Trophoblast cell (in vitro differentiated cells and primary cell): ENCODE measurements around the gene PLA2G15.
A peak's percentile ranks its signal among the peaks of the same experiment; 100 is the strongest.

Experiments
- DNase-seq, 2 donors: peaks; one replicate each; pipeline ENCODE4 v3.0.0-alpha.2; 2016
- H2AFZ ChIP-seq: 2 replicates; pipeline ENCODE4 v1.6.1; 2013; ENCODE audit warnings: low read length, moderate library complexity, mild to moderate bottlenecking; ENCODE audit not compliant: insufficient read depth, poor library complexity
- H2AK5ac ChIP-seq: 2 replicates; pipeline ENCODE4 v1.6.1; 2013; ENCODE audit warnings: mild to moderate bottlenecking, low read length
- H2BK120ac ChIP-seq: 2 replicates; pipeline ENCODE4 v1.6.1; 2013; ENCODE audit warnings: low read length, mild to moderate bottlenecking, moderate library complexity; ENCODE audit not compliant: insufficient read depth, poor library complexity
- H2BK12ac ChIP-seq: 2 replicates; pipeline ENCODE4 v1.6.1; 2013; ENCODE audit warnings: mild to moderate bottlenecking, low read length, moderate library complexity
- H2BK5ac ChIP-seq: 2 replicates; pipeline ENCODE4 v1.6.1; 2013; ENCODE audit warnings: low read length, low read depth, moderate library complexity, mild to moderate bottlenecking; ENCODE audit not compliant: poor library complexity
- H3K14ac ChIP-seq: 2 replicates; pipeline ENCODE4 v1.6.1; 2013; ENCODE audit warnings: mild to moderate bottlenecking, low read length
- H3K18ac ChIP-seq: 2 replicates; pipeline ENCODE4 v1.6.1; 2013; ENCODE audit warnings: mild to moderate bottlenecking, low read length
- H3K23ac ChIP-seq: 2 replicates; pipeline ENCODE4 v1.6.1; 2013; ENCODE audit warnings: low read length
- H3K27ac ChIP-seq: 2 replicates; pipeline ENCODE4 v1.5.1; 2013; ENCODE audit warnings: low read depth, mild to moderate bottlenecking, inconsistent platforms, low read length, moderate library complexity
- H3K27me3 ChIP-seq: 2 replicates; pipeline ENCODE4 v1.6.1; 2013; ENCODE audit warnings: inconsistent platforms, mild to moderate bottlenecking, low read length, moderate library complexity; ENCODE audit not compliant: insufficient read depth
- H3K36me3 ChIP-seq, 2 experiments: 1 replicate in 1 of 2; 2 replicates in 1 of 2; pipeline ENCODE4 v1.6.1; 2013; ENCODE audit warnings: low read length in 2 of 2, mild to moderate bottlenecking in 2 of 2, moderate library complexity in 1 of 2; ENCODE audit not compliant: insufficient read depth in 2 of 2, control insufficient read depth in 1 of 2
- H3K4ac ChIP-seq: 2 replicates; pipeline ENCODE4 v1.6.1; 2013; ENCODE audit warnings: low read depth, mild to moderate bottlenecking, low read length, moderate library complexity
- H3K4me1 ChIP-seq, 2 experiments: 1 replicate in 1 of 2; 2 replicates in 1 of 2; pipeline ENCODE4 v1.6.1; 2013; ENCODE audit warnings: low read length in 2 of 2, mild to moderate bottlenecking in 2 of 2, moderate library complexity in 1 of 2; ENCODE audit not compliant: insufficient read depth in 2 of 2, control insufficient read depth in 1 of 2
- H3K4me2 ChIP-seq: 2 replicates; pipeline ENCODE4 v1.6.1; 2013; ENCODE audit warnings: inconsistent platforms, mild to moderate bottlenecking, low read length, moderate library complexity
- H3K4me3 ChIP-seq: 2 replicates; pipeline ENCODE4 v1.5.1; 2013; ENCODE audit warnings: mild to moderate bottlenecking, low read depth, low read length, inconsistent platforms
- H3K79me1 ChIP-seq: one replicate; pipeline ENCODE4 v1.6.1; 2013; ENCODE audit warnings: low read length
- H3K79me2 ChIP-seq: 2 replicates; pipeline ENCODE4 v1.6.1; 2013; ENCODE audit warnings: low read length, mild to moderate bottlenecking; ENCODE audit not compliant: control insufficient read depth, insufficient read depth, poor library complexity
- H3K9ac ChIP-seq: 2 replicates; pipeline ENCODE4 v1.6.1; 2013; ENCODE audit warnings: mild to moderate bottlenecking, low read length
- H3K9me3 ChIP-seq: 2 replicates; pipeline ENCODE4 v1.6.1; 2013; ENCODE audit warnings: low read depth, mild to moderate bottlenecking, control low read depth, inconsistent platforms, low read length; ENCODE audit not compliant: insufficient read depth
- H4K12ac ChIP-seq: 2 replicates; pipeline ENCODE4 v1.6.1; 2013; ENCODE audit warnings: low read depth, mild to moderate bottlenecking, low read length, moderate library complexity
- H4K8ac ChIP-seq: 2 replicates; pipeline ENCODE4 v1.6.1; 2013; ENCODE audit warnings: low read depth, mild to moderate bottlenecking, low read length, moderate library complexity
- H4K91ac ChIP-seq: one replicate; pipeline ENCODE4 v1.6.1; 2013; ENCODE audit warnings: low read depth, mild to moderate bottlenecking, low read length, moderate library complexity
- WGBS: extraction: QIAGEN DNeasy Blood & Tissue Kit; methylation state at CpG from one replicate; pipeline ENCODE4 v1.1.7; 2013; ENCODE audit warnings: missing lambda C conversion rate; ENCODE audit not compliant: insufficient read length, insufficient coverage; ENCODE audit errors: extremely low coverage; 5-methylcytosine and 5-hydroxymethylcytosine counted together

PLA2G15 gene

DNA sequence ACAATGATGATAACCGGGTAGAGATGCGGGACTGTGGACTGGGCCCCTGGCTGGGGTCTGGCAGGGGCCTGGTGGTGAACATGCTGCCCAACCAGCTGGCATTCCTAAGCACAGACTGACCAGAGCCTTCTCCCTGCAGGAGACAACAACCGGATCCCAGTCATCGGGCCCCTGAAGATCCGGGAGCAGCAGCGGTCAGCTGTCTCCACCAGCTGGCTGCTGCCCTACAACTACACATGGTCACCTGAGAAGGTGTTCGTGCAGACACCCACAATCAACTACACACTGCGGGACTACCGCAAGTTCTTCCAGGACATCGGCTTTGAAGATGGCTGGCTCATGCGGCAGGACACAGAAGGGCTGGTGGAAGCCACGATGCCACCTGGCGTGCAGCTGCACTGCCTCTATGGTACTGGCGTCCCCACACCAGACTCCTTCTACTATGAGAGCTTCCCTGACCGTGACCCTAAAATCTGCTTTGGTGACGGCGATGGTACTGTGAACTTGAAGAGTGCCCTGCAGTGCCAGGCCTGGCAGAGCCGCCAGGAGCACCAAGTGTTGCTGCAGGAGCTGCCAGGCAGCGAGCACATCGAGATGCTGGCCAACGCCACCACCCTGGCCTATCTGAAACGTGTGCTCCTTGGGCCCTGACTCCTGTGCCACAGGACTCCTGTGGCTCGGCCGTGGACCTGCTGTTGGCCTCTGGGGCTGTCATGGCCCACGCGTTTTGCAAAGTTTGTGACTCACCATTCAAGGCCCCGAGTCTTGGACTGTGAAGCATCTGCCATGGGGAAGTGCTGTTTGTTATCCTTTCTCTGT is 14.0 kb downstream of the PLA2G15 start:
- no peak overlapping the region for H4K91ac ChIP-seq
- no peak overlapping the region for H4K12ac ChIP-seq
- no peak overlapping the region for H2AFZ ChIP-seq
- no peak overlapping the region for H2BK12ac ChIP-seq
- no peak overlapping the region for H3K14ac ChIP-seq
- no peak overlapping the region for H3K4me2 ChIP-seq
- no peak overlapping the region for H2BK120ac ChIP-seq
- H3K4me1 ChIP-seq = peaks cover 10 to 11% of the 10 kb centered on the region in 2 experiments
- no peak for DNase-seq
- no peak overlapping the region for H3K9ac ChIP-seq
- H3K4ac ChIP-seq = no peak overlapping the region
- no peak overlapping the region for H3K23ac ChIP-seq
- H2AK5ac ChIP-seq = no peak overlapping the region
- H3K4me3 ChIP-seq = no peak overlapping the region
- H2BK5ac ChIP-seq = no peak overlapping the region
- H3K79me2 ChIP-seq = peaks cover 6% of the 10 kb centered on the region
- H3K18ac ChIP-seq = no peak overlapping the region
- no peaks in the 10 kb centered on the region for H3K27me3 ChIP-seq
- no CpG with 5 or more reads among the region's 27 CpGs for WGBS
- no peak overlapping the region for H3K27ac ChIP-seq
- no peaks in the 10 kb centered on the region for H3K9me3 ChIP-seq
- H4K8ac ChIP-seq = no peak overlapping the region
- H3K79me1 ChIP-seq = peaks cover 7% of the 10 kb centered on the region
- H3K36me3 ChIP-seq = peaks cover 24 to 30% of the 10 kb centered on the region in 2 experiments

DNA sequence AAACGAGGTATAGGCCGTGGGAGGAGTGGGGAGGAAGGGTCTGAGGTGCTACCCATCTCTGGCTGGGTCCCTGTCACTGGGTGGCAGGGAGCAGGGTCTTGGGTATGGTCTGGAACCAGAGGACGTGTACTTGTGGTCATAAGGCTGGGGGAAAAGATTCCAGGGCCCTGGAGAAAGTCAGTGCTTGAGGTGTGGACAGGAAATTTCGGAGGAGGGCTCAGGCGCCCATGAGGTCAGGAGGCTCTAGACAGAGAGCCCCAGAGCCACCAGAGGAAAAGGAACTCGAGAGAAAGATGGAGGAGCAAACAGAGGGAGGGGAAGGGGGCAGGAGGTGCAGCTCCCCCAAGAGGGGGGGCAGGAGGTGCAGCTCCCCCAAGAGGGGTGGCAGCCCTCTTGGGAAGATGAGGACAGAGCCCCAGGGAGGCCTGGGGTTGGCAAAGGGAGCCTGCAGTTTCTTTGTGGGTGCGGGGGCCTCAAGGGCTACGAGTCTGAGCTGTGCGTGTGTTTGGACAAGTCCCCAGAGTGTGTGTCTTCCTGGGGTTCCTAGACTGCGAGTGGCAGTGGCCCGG is 18.5 kb downstream of the PLA2G15 start:
- Histone ChIP-seq H2BK12ac (peak overlapping the region; percentile 71), H2BK5ac (peak overlapping the region; percentile 98), H4K12ac (peak overlapping the region; percentile 99), H4K8ac (peak overlapping the region; percentile 96), H2BK120ac (peak overlapping the region; percentile 98), H3K36me3 (peaks cover 14 to 15% of the 10 kb centered on the region in 2 experiments), H2AK5ac (peak overlapping the region; percentile 92), H3K23ac (no peak overlapping the region), H3K9me3 (no peaks in the 10 kb centered on the region), H3K4me3 (peak overlapping the region; percentile 91), H3K14ac (peak overlapping the region; percentile 94), H3K4me1 (peaks cover 4 to 15% of the 10 kb centered on the region in 2 experiments), H3K27me3 (no peaks in the 10 kb centered on the region), H3K27ac (peak overlapping the region; percentile 99), H3K79me1 (peaks cover 19% of the 10 kb centered on the region), H3K18ac (peak overlapping the region; percentile 100), H3K4ac (peak overlapping the region; percentile 97), H2AFZ (peak overlapping the region; percentile 98), H3K79me2 (peaks cover 15% of the 10 kb centered on the region), H4K91ac (peak overlapping the region; percentile 96), H3K9ac (peak overlapping the region; percentile 82), H3K4me2 (peak overlapping the region; percentile 93)
- DNase-seq = no peak
- WGBS = no CpG with 5 or more reads among the region's 11 CpGs

DNA sequence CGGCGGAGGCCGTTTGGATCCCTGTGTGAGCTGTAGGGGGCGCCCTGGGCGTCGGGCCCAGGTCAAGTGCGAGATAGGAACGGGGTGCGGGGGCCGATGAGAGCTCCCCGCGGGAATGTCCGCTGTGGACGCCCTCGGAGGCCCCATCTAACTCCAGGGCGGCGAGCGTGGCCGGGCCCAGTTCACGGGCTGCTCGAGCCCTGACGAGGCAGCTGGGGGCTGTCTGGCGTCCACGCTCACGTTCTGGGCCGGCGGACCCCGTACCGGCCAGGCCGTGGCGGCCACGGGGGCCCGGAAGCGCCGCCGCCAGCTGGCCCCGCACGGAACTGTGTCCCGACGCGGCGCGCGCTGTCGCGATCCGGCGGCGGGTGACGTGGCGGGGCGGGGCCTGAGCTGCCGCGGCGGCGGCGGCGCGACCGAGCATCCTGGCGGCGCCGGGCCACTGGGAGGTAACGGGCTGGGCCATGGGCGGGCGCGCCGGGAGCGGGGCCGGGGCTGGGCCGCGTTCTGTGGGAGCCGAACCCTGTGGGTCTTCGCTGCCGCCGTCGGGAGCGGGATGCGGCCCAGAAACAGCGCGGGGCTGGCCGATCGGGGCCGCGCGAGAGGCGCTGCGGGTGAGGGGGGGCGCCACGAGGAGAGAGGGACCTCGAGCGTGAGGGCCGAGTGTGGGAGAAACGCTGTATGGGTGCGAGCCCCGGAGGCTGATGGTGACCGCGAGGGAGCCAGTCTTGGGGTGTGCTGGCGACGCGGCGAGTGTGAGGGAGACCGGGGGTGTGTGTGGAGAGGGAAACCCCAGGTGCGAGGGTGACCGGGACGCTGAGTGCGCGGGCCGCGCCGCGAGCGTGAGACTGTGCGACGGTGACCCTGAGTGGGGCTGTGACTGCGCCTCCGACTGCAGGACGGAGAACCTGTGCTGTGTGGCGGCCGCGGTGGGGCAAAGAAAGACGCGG is 19.2 kb downstream of the PLA2G15 start, which contains the start of gene SLC7A6:
Gene SLC7A6 (plus strand): TSS at position 399 of the 950 bp plus-strand sequence. CDS start 10,201 bp downstream, outside the sequence.
- H3K36me3 ChIP-seq = peaks cover 10 to 11% of the 10 kb centered on the region in 2 experiments
- peak; percentile 64 to 81 for DNase-seq
- peak within 1 kb of the TSS; percentile 98 for H2BK5ac ChIP-seq
- WGBS = no CpG with 5 or more reads among the region's 123 CpGs
- peak within 1 kb of the TSS; percentile 96 for H3K9ac ChIP-seq
- H2BK120ac ChIP-seq = peak within 1 kb of the TSS; percentile 100
- peak within 1 kb of the TSS; percentile 92 for H2AK5ac ChIP-seq
- H3K18ac ChIP-seq = peak within 1 kb of the TSS; percentile 100
- peaks cover 15% of the 10 kb centered on the region for H3K79me2 ChIP-seq
- peak within 1 kb of the TSS; percentile 94 for H3K14ac ChIP-seq
- peak within 1 kb of the TSS; percentile 99 for H4K12ac ChIP-seq
- peaks cover 19% of the 10 kb centered on the region for H3K79me1 ChIP-seq
- peaks cover 4 to 15% of the 10 kb centered on the region in 2 experiments for H3K4me1 ChIP-seq
- peak within 1 kb of the TSS; percentile 93 for H3K4me2 ChIP-seq
- H4K8ac ChIP-seq = peak within 1 kb of the TSS; percentile 96
- H2BK12ac ChIP-seq = peak within 1 kb of the TSS; percentile 83
- H3K27ac ChIP-seq = peak within 1 kb of the TSS; percentile 99
- H3K9me3 ChIP-seq = no peaks in the 10 kb centered on the region
- peak within 1 kb of the TSS; percentile 96 for H4K91ac ChIP-seq
- peak within 1 kb of the TSS; percentile 91 for H3K4me3 ChIP-seq
- H3K27me3 ChIP-seq = no peaks in the 10 kb centered on the region
- peak within 1 kb of the TSS; percentile 97 for H3K4ac ChIP-seq
- peak within 1 kb of the TSS; percentile 83 for H3K23ac ChIP-seq
- peak within 1 kb of the TSS; percentile 98 for H2AFZ ChIP-seq
